ENCODE results near the gene TBC1D12.
"Not testable (repeated sequence)": the region's sequence is repeated elsewhere in the genome, so short reads cannot be mapped to it uniquely, and the experiment has no call there.

Gene TBC1D12

DNA sequence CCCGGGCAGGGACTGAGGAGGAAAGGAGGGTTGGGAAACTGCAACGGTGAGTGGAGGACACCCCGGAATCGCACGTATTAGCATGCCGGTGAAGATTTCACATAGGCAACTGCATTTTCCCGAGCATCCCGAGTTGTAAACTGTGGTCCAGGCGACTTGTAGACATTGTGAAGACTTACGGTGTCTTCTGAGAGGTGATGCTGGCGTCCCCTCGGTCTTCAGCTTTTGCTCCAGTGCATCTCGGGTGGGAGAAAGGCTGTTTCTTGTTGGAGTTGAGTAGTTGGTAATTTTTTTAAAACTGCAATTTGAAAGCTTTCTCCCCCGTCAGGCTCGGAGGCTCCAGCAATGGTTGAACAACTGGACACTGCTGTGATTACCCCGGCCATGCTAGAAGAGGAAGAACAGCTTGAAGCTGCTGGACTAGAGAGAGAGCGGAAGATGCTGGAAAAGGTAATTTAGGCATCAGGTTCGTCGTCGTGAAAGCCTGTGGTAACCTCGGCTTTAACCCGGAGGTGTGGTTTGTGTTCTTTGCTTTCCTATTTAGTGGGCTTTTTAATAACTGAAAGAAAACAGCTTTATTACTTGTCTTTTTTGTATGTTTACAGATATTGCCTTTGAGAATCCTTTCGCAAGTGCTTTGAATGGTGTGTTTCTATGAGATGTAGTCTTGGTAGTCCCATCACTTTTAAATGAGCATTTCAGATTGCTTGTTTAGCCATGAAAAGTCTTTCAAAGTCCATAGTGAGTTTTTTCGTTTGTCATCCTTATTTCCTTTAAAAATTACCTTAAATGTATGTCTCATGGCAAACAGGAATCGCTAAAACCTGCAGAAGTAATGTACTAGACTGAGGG lies 143.9 kb downstream of the TBC1D12 start:
- DNase-seq (ENCODE audit: low read depth) = no peak

DNA sequence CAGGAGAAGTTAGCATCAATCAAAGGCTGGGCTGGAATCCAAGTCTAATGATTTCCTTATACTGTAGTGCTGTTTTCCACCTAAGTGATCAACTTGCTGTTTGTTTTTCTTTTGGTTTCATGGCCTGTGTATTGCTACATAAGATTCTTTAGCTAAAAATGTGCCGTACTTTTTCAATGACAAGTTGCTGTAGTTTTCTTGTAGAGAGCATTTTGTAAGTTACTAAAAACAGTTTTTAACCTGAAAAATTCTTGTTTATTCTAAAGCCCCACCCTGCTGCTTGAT lies 144.5 kb downstream of the TBC1D12 start:
- no peak for DNase-seq (ENCODE audit: low read depth)

DNA sequence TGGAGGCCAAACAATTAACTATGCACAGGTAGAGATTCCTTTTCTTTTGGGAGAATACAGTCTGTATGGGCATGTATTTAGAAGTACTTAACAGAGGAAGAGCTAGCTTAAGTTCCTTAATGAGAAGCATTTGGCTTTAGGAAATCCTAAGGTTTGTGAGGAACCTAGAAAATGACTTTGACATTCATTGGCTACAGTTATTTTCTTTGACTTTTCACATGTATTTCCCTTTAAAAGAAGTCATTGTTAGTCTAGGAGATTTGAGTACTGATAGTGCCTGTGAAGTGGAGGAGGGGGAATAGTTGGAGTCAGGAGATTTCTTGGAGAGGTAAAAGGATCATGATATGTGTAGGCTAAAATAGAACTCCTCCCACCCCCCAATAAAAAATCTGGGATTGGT lies 146.9 kb downstream of the TBC1D12 start:
- no peak for DNase-seq (ENCODE audit: low read depth)

DNA sequence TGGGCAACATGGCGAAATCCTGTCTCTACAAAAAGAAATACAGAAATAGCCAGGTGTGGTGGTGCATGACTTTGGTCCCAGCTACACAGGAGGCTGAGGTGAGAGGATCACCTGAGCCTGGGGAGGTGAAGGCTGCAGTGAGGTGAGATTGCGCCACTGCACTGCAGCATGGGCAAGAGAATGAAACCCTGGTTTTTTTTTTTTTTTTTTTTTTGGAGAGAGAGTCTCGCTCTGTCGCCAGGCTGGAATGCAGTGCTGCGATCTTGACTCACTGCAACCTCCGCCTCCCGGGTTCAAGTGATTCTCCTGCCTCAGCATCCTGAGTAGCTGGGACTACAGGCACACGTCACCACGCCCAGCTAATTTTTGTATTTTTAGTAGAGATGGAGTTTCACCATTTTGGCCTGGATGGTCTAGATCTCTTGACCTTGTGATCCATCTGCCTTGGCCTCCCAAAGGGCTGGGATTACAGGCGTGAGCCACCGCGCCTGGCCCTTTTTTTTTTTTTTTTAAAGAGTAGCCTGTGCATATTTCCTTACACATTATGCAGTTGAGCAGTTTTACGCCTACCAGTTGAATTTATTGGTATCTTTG lies 165.5 kb downstream of the TBC1D12 start:
- DNase-seq (ENCODE audit: low read depth) = not testable (repeated sequence)

DNA sequence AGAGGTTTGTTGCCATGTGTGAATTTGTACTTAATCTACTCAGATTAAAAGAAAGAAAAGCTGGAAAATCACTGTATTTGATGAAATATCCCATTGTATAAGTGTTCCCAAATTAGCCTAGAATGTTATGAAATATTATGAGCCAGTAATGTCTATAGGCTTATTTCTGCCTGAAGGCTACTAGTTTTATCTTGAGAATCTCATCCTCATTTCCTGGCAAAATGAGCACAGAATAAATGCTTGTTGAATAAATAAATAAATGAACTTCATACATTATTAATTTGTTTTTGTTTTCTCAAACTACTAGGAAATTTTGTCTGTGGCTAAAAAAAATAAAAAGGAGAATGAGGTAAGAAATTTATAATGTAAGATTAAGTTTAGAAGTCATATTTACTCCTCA lies 168.7 kb downstream of the TBC1D12 start:
- DNase-seq (ENCODE audit: low read depth) = no peak

DNA sequence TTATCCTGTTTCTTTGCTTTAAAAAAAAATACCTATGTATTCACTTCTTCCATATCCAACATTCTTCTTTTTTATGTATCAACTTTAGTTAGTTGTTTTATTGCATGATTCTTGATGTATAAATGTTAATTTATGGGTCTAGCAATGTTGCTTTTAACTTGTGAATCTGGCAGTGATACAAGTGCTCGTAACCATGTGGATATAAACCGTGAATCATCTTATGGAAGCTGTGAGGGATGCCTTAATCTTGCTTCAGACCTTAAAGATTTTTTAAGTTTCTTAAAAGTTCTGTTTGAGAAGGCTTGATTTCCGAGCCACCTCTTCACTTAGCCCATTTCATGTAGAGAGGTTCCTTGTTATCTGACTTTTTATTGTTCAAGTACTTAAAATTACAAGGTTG lies 169.2 kb downstream of the TBC1D12 start:
- no peak for DNase-seq (ENCODE audit: low read depth)

DNA sequence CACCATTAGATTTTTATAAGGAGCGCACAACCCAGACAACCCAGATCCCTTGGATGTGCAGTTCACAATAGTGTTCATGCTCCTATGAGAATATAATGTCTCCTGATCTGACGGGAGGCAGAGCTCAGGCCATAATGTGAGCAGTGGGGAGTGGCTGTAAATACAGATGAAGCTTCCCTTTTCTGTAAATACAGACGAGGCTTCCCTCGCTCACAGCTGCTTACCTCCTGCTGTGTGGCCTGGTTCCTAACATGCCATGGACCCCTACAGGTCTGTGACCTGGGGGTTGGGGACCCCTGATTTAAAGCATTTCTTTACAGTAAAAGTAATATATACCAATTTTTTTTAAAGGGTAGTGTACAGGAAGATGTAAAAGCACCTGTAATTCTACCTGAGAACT lies 176.4 kb downstream of the TBC1D12 start:
- DNase-seq (ENCODE audit: low read depth) = no peak

DNA sequence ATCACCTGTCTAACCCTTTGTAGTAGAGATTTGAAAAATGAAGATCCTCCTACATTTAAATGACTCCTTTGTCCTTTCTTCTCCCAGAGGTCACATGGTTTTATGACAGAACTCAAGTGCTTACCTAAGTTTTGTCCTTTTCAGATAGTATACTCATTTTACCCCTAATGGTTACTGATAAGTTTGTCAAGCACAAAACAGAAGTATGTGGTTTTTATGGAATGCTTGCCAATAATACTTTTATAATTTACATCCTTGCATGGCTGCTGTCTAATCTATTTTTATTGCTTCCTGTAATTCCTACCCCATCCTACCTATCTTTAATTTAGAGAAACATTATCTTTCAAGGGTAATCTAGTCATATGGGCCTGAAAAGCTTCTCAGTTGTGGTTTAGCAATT lies 180.8 kb downstream of the TBC1D12 start:
- no peak for DNase-seq (ENCODE audit: low read depth)

Data from activated T-cell treated with anti-CD3 and anti-CD28 coated beads for 24 hours (primary cell).